8988T (cell line): Measurements from ENCODE around the gene CRACDL.
"Not testable (repeated sequence)": the region's sequence is repeated elsewhere in the genome, so short reads cannot be mapped to it uniquely, and the experiment has no call there.

Source experiments
- DNase-seq: peaks from one replicate; pipeline ENCODE4 v3.0.0; 2011

CRACDL gene

GRCh38 chr2:98882368-98882767 lies 53.7 kb downstream of the CRACDL start:
- no peak for DNase-seq

- no peak for DNase-seq
Measured at GRCh38 chr2:98881153-98881650, 54.8 kb downstream of the CRACDL start.

- DNase-seq, result no peak
Measured at GRCh38 chr2:98880266-98881152, 55.5 kb downstream of the CRACDL start.

GRCh38 chr2:98877658-98878057 lies 58.4 kb downstream of the CRACDL start:
- not testable (repeated sequence) for DNase-seq

- DNase-seq, result no peak
Measured at GRCh38 chr2:98876741-98877140, 59.3 kb downstream of the CRACDL start.

- no peak for DNase-seq
Measured at GRCh38 chr2:98875746-98876145, 60.3 kb downstream of the CRACDL start.

- DNase-seq, result no peak
Measured at GRCh38 chr2:98875081-98875728, 60.8 kb downstream of the CRACDL start.

GRCh38 chr2:98874186-98874689 lies 61.8 kb downstream of the CRACDL start:
- no peak for DNase-seq

- no peak for DNase-seq
Measured at GRCh38 chr2:98872526-98872925, 63.5 kb downstream of the CRACDL start.

GRCh38 chr2:98871506-98871905 lies 64.5 kb downstream of the CRACDL start:
- no peak for DNase-seq

GRCh38 chr2:98870516-98871158 lies 65.4 kb downstream of the CRACDL start:
- DNase-seq, result no peak

- no peak for DNase-seq
Measured at GRCh38 chr2:98869870-98870269, 66.2 kb downstream of the CRACDL start.

GRCh38 chr2:98869272-98869641 lies 66.8 kb downstream of the CRACDL start:
- DNase-seq, result no peak

- DNase-seq, result no peak
Measured at GRCh38 chr2:98868548-98869271, 67.3 kb downstream of the CRACDL start.

GRCh38 chr2:98867539-98868309 lies 68.3 kb downstream of the CRACDL start:
- DNase-seq, result no peak

- DNase-seq, result no peak
Measured at GRCh38 chr2:98866033-98866432, 70.0 kb downstream of the CRACDL start.

GRCh38 chr2:98861601-98862000 lies 74.4 kb downstream of the CRACDL start:
- DNase-seq, result no peak

- no peak for DNase-seq
Measured at GRCh38 chr2:98859323-98859722, 76.7 kb downstream of the CRACDL start.

- no peak for DNase-seq
Measured at GRCh38 chr2:98857001-98857400, 79.0 kb downstream of the CRACDL start.

- no peak for DNase-seq
Measured at GRCh38 chr2:98854682-98855081, 81.3 kb downstream of the CRACDL start.

GRCh38 chr2:98852932-98853331 lies 83.1 kb downstream of the CRACDL start:
- no peak for DNase-seq

- no peak for DNase-seq
Measured at GRCh38 chr2:98850074-98850473, 86.0 kb downstream of the CRACDL start.
